Measurements from ENCODE around the gene NOL4L. TPM values are rescaled to one million over a fixed set of nuclear protein-coding genes. Genes with fewer than 3 reads are reported as not detected.
"Not testable (repeated sequence)": the region's sequence is repeated elsewhere in the genome, so short reads cannot be mapped to it uniquely, and the experiment has no call there.

NOL4L gene
- total and polyA plus RNA-seq, 2 donors (not counting 3 experiments of a cell fraction or from before 2014, with no cell fraction given): 55.2 to 79.6 TPM

GRCh38 chr20:32411955-32412706, 173.0 kb downstream of the NOL4L start:
- POLR2A ChIA-PET: no interaction called here
- no peak overlapping the region for H2AFZ ChIP-seq (ENCODE audit: low read depth, low read length)
- peaks cover 0 to 2% of the 10 kb centered on the region in 2 experiments for H3K36me3 ChIP-seq (ENCODE audit: control insufficient read depth in 2 of 2, extremely low read depth in 1 of 2, insufficient read depth in 2 of 2, low read length in 2 of 2)
- CTCF ChIA-PET: interaction anchor here (1.4 to 1.6 kb wide), 2 partner anchors 12 to 24 kb away, joined by 3 to 4 read pairs; no protein-coding TSS in a partner anchor
- FAIRE-seq: no peak
- dilution Hi-C loops (cut with MboI; ENCODE audit: extremely low pct_ligation_motif_present, low sequenced_read_pairs): no loop called here
- peaks cover 69% of the 10 kb centered on the region for H3K79me2 ChIP-seq (ENCODE audit: control insufficient read depth, insufficient read depth, low read length)
- H4K20me1 ChIP-seq (replicated peaks; ENCODE audit: control insufficient read depth, extremely low read depth, insufficient read depth, low read length): peaks cover 13% of the 10 kb centered on the region
- no TSS peak for BruUV-seq (replicated peaks)
- no peak overlapping the region for H3K27ac ChIP-seq (ENCODE audit: insufficient read depth, low read depth, low read length)
- no peak for DNase-seq (ENCODE audit: low read depth, low spot score)
- no peaks in the 10 kb centered on the region for H3K4me1 ChIP-seq (ENCODE audit: control insufficient read depth, extremely low read depth, insufficient read depth, low read length)
- H3K27me3 ChIP-seq (ENCODE audit: control insufficient read depth in 2 of 2, insufficient read depth in 2 of 2, low read length in 2 of 2): no peaks in the 10 kb centered on the region
- no peak overlapping the region for H3K4me3 ChIP-seq (replicated peaks in 1 of 3; ENCODE audit: insufficient read depth in 1 of 3, low read depth in 1 of 3, low read length in 3 of 3)
- H3K9me1 ChIP-seq (replicated peaks; ENCODE audit: control insufficient read depth, extremely low read depth, insufficient read depth, low read length): no peaks in the 10 kb centered on the region
- H3K9ac ChIP-seq (replicated peaks; ENCODE audit: extremely low read depth, insufficient read depth, low read length): no peak overlapping the region
- H3K4me2 ChIP-seq (ENCODE audit: insufficient read depth, low read length): no peak overlapping the region
- intact Hi-C loops (cut with micrococcal nuclease): no loop called here
- TF ChIP-seq JUN (IDR thresholded peaks at IDR 0.05; ENCODE audit: borderline replicate concordance, insufficient read depth, insufficient read length, low read depth) (no peak), MAX (IDR thresholded peaks at IDR 0.05; ENCODE audit: insufficient read depth, insufficient read length) (no peak), EZH2 (IDR thresholded peaks at IDR 0.05; ENCODE audit: borderline replicate concordance, low read depth, low read length, severe bottlenecking) (no peak), POLR2A (IDR thresholded peaks at IDR 0.05; ENCODE audit: low read depth, low read length) (no peak), FOS (IDR thresholded peaks at IDR 0.05; ENCODE audit: borderline replicate concordance, insufficient read depth, low read length) (no peak), POLR2AphosphoS5 (IDR thresholded peaks at IDR 0.05; ENCODE audit: insufficient read depth, low read depth, low read length) (no peak), GATA2 (IDR thresholded peaks at IDR 0.05; ENCODE audit: insufficient read depth, insufficient read length, low read depth, low read length) (no peak)
- TF ChIP-seq, protein P1, sequence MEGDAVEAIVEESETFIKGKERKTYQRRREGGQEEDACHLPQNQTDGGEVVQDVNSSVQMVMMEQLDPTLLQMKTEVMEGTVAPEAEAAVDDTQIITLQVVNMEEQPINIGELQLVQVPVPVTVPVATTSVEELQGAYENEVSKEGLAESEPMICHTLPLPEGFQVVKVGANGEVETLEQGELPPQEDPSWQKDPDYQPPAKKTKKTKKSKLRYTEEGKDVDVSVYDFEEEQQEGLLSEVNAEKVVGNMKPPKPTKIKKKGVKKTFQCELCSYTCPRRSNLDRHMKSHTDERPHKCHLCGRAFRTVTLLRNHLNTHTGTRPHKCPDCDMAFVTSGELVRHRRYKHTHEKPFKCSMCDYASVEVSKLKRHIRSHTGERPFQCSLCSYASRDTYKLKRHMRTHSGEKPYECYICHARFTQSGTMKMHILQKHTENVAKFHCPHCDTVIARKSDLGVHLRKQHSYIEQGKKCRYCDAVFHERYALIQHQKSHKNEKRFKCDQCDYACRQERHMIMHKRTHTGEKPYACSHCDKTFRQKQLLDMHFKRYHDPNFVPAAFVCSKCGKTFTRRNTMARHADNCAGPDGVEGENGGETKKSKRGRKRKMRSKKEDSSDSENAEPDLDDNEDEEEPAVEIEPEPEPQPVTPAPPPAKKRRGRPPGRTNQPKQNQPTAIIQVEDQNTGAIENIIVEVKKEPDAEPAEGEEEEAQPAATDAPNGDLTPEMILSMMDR (IDR thresholded peaks at IDR 0.05; ENCODE audit: extremely low read depth in 1 of 2, insufficient read depth in 1 of 2, low read depth in 1 of 2, low read length in 2 of 2): no peak
- H3K9me3 ChIP-seq (replicated peaks; ENCODE audit: control insufficient read depth, insufficient read depth, low read length): no peaks in the 10 kb centered on the region

GRCh38 chr20:32407131-32407750, 177.9 kb downstream of the NOL4L start:
- FAIRE-seq; H3K4me1 ChIP-seq (ENCODE audit: control insufficient read depth, extremely low read depth, insufficient read depth, low read length); H4K20me1 ChIP-seq (replicated peaks; ENCODE audit: control insufficient read depth, extremely low read depth, insufficient read depth, low read length); H3K27me3 ChIP-seq (ENCODE audit: control insufficient read depth in 2 of 2, insufficient read depth in 2 of 2, low read length in 2 of 2); H3K9me3 ChIP-seq (replicated peaks; ENCODE audit: control insufficient read depth, insufficient read depth, low read length); CTCF ChIA-PET; POLR2A ChIA-PET; dilution Hi-C loops (cut with MboI; ENCODE audit: extremely low pct_ligation_motif_present, low sequenced_read_pairs); intact Hi-C loops (cut with micrococcal nuclease); H2AFZ ChIP-seq (ENCODE audit: low read depth, low read length); H3K4me3 ChIP-seq (replicated peaks in 1 of 3; ENCODE audit: insufficient read depth in 1 of 3, low read depth in 1 of 3, low read length in 3 of 3); H3K36me3 ChIP-seq (ENCODE audit: control insufficient read depth in 2 of 2, extremely low read depth in 1 of 2, insufficient read depth in 2 of 2, low read length in 2 of 2); DNase-seq (ENCODE audit: low read depth, low spot score); BruUV-seq (replicated peaks); H3K27ac ChIP-seq (ENCODE audit: insufficient read depth, low read depth, low read length); H3K4me2 ChIP-seq (ENCODE audit: insufficient read depth, low read length); H3K9ac ChIP-seq (replicated peaks; ENCODE audit: extremely low read depth, insufficient read depth, low read length); H3K9me1 ChIP-seq (replicated peaks; ENCODE audit: control insufficient read depth, extremely low read depth, insufficient read depth, low read length): not testable (repeated sequence)
- H3K79me2 ChIP-seq (ENCODE audit: control insufficient read depth, insufficient read depth, low read length): peaks cover 72% of the 10 kb centered on the region

Measured in endothelial cell of umbilical vein (primary cell).